Tibial nerve (tissue), 4 donors: ENCODE measurements around the gene ATP6V1D.
"Not testable (repeated sequence)": the region's sequence is repeated elsewhere in the genome, so short reads cannot be mapped to it uniquely, and the experiment has no call there.

Source experiments
- EP300 ChIP-seq, 2 donors: sonication (generic); formaldehyde crosslinking; IDR thresholded peaks; one replicate each; pipeline ENCODE4 v1.6.1; 2017; ENCODE audit warnings: antibody characterized with exemption in 2 of 2, mild to moderate bottlenecking in 1 of 2
- TF ChIP-seq, protein P1 (sequence below), 5 experiments: fragments of 200-600 bp in 3 of 5; fragments of 450-650 bp in 2 of 5; sonication (generic) in 3 of 5; IDR thresholded peaks; one replicate each; pipeline ENCODE4 v1.5.1; 2016 to 2019; ENCODE audit warnings: antibody characterized with exemption in 5 of 5, mild to moderate bottlenecking in 3 of 5, moderate library complexity in 2 of 5

DNA sequence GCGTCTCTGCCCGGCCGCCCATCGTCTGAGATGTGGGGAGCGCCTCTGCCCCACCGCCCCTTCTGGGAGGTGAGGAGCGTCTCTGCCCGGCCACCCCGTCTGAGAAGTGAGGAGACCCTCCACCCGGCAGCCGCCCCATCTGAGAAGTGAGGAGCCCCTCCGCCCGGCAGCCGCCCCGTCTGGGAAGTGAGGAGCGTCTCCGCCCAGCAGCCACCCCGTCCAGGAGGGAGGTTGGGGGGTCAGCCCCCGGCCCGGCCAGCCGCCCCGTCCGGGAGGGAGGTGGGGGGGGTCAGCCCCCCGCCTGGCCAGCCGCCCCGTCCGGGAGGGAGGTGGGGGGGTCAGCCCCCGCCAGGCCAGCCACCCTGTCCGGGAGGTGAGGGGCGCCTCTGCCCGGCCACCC lies 18.4 kb downstream of the ATP6V1D start:
- TF ChIP-seq, protein P1, sequence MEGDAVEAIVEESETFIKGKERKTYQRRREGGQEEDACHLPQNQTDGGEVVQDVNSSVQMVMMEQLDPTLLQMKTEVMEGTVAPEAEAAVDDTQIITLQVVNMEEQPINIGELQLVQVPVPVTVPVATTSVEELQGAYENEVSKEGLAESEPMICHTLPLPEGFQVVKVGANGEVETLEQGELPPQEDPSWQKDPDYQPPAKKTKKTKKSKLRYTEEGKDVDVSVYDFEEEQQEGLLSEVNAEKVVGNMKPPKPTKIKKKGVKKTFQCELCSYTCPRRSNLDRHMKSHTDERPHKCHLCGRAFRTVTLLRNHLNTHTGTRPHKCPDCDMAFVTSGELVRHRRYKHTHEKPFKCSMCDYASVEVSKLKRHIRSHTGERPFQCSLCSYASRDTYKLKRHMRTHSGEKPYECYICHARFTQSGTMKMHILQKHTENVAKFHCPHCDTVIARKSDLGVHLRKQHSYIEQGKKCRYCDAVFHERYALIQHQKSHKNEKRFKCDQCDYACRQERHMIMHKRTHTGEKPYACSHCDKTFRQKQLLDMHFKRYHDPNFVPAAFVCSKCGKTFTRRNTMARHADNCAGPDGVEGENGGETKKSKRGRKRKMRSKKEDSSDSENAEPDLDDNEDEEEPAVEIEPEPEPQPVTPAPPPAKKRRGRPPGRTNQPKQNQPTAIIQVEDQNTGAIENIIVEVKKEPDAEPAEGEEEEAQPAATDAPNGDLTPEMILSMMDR (IDR thresholded peaks at IDR 0.05) = not testable (repeated sequence)
- not testable (repeated sequence) for TF ChIP-seq EP300 (IDR thresholded peaks at IDR 0.05)
